ELR (cell line): ENCODE measurements around the gene NRG2.
A peak's percentile ranks its signal among the peaks of the same experiment; 100 is the strongest.

Experiments used
- DNase-seq: peaks from one replicate; pipeline ENCODE4 v3.0.0-alpha.2; 2015; ENCODE audit warnings: low read depth

Gene NRG2

DNA sequence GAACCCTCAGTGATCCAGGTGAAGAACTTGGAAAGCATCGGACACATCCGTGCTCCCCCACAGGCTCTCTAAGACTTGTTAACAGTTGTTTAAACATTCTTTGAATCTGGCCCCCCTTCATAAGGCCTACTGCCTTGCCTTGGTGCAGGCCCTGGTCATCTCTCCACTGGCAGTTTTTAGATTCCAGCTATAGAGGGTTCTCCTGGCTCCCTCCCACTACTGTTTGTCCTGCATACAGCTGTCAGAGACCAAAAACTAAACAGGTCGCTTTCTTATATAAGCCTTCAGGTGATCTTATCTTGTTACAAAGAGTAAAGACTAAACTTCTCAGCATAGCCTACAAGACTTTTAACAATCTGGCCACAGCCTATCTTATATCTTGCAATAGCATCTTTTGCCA, 32.3 kb downstream of the NRG2 start:
- no peak for DNase-seq

DNA sequence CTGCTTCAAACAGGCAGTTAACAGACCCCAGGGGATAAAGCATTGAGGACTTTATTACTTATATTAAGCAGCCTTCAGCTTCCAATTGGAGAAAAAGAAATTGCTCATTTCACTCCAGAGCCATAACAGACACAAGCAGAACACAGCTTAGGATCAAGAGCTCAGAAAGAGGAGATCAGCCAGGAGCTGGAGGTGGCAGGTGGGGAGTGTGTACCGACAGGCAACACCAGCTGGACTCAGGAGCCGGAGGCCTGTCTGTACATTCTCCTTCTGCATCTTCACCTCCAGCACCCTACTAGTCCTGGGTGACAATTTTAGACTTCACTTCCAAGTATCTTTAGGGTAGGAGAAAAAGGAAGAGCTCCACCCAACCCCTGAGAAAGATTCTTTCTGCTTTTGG, 35.8 kb downstream of the NRG2 start:
- no peak for DNase-seq

DNA sequence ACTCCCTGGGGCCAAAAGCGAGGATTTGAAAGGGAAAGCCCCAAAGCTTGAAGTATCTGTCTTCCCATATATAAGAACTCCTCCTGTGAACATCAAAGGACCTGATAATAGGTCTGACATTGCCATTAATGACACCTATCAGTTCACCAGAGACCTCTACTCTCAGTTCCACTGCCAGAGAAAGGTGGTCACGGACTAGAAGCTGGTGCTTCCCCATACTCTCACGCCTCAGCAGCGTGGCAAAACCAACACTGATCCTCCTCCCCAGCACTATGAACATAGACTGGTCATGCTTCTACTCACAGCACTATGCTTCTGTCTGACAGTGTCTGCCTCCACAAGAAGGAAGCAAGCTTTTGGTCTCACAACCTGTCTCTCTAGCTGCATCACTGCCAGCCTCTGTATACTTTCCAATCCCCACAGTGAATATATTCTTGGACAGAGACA, 37.9 kb downstream of the NRG2 start:
- no peak for DNase-seq

GRCh38 chr5:140004174-140004573, 38.9 kb downstream of the NRG2 start:
- no peak for DNase-seq

DNA sequence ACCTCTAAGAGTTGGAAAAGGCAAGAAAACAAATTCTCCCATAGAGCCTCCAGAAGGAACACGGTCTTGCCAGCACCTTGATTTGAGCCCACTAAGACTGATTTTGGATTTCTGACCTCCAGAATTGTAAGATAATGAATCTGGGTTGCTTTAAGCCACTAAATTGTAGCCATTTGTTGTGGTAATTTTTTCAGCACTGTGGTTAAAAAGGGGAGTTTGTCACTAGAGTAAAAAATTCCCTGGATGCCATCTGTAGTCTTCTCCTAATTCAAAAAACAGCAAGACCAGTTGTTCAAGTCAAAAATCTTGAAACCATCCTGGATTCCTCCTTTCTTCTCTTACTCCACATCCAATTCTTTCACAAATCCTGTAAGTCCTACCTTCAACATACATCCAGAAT, 39.6 kb downstream of the NRG2 start:
- DNase-seq, result no peak

- DNase-seq, result no peak
Measured at GRCh38 chr5:140000332-140000731, 42.8 kb downstream of the NRG2 start.

- no peak for DNase-seq
Measured at GRCh38 chr5:139998837-139999236, 44.3 kb downstream of the NRG2 start.

DNA sequence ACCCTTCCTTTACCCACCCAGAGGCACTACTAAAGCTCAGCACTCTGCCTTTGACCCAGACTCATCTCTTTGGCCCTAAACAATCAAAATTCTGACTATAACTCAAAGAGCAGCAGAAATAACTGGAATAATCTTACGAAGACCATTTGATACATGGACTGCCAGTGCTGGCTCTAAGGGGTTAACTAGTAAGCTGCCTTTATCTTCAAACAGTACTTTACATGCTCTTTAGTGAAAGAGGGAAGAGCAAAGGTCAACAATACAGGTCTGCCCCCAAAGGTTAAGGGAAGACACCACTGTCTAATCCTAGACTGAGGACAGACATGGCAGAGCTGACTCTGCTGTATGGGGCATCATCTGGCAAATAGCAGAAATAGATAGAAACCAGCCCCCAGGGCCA, 45.8 kb downstream of the NRG2 start:
- DNase-seq, result no peak

GRCh38 chr5:139995929-139996328, 47.2 kb downstream of the NRG2 start:
- no peak for DNase-seq

DNA sequence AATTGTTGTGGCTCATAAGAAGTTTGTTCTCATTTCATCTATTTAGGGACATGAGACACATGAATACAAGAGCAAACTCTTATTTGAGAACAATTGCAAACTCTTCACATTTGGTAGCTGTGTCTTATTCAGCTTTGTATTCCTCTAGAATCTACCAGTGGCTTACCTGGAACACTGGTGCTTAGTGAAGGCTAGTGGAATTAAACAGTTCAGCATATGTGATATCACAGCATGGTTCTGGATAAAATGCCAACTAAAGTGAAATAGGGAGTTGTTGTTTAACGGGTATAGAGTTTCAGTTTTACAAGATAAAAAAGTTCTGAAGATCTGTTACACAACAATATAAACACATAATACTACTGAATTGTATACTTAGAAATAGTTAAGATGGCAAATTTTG, 48.9 kb downstream of the NRG2 start:
- DNase-seq, result no peak

DNA sequence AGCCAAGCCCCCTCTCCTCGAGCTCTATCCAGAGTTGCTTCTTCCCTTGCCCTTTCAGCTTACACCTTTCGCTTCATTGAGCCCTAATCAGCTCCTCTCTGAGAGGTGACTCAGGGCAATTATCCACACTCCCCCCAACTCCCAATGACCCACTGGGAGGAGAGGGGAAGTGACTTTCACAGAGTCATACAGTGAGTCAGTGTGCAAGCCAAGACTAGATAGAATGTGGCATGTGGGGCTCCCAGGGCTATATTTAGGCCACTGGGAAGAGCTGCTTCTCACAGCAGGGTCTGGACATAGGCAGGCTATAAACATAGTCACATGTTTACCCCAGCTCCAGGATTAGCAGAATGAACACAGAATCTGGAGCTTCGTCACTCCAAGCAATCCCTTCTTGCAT, 57.4 kb downstream of the NRG2 start:
- peak; percentile 95 for DNase-seq

DNA sequence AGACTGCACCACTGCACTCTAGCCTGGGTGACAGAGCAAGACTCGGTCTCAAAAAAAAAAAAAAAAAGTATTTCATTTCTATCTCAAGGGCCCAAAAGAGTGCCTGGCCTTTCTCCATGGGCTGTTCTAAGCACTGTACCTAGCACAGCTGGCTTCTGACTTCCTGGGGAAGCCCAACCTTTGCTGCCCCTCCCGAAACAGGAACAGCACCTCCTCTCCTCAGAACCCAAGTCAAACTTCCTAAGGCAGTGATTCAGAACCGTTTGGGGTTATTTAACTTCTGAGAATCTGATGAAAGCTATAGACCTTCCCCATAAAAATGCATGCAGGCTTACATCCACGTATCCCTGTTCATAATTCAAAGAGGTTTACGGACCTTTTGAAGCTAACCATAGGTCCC, 57.8 kb downstream of the NRG2 start:
- DNase-seq, result no peak

DNA sequence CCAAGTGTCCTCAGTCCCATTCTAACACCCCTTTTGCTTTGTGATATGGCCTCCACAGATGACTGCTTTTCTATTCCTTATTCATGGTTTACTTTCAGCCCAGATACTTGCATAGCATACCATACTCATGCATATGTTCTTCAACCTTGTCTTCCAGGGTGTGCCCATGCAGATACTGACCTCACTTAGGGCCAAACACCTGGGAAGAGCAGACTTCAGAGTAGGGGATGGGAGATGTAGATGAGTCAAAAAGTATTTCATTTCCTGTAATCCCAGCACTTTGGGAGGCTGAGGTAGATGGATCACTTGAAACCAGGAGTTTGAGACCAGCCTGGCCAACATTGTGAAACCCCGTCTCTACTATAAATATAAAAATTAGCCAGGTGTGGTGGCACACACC, 58.3 kb downstream of the NRG2 start:
- DNase-seq, result no peak

- peak; percentile 37 for DNase-seq
Measured at GRCh38 chr5:139982975-139983240, 60.2 kb downstream of the NRG2 start.

GRCh38 chr5:139982157-139982974, 60.7 kb downstream of the NRG2 start:
- DNase-seq, result peak; percentile 14

DNA sequence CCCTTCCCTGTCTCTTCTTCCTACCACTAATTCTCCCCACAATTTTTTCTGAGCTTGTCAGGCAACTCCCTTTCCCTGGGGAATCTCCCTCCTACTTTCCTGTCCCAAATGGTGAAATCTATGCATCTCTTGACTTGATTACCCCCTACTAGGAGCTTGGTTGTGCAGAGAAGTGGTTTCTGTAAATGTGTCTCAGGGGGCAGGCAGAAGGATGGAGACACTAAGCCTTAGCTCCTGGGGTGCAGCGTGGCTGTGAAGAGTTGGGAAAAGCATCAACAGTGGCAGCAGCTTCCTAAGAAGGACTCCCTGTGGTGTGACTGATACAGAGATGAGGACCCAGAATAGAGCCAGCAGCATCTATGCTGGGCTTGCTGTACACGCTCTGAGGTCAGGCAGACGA, 62.3 kb downstream of the NRG2 start:
- DNase-seq, result no peak

DNA sequence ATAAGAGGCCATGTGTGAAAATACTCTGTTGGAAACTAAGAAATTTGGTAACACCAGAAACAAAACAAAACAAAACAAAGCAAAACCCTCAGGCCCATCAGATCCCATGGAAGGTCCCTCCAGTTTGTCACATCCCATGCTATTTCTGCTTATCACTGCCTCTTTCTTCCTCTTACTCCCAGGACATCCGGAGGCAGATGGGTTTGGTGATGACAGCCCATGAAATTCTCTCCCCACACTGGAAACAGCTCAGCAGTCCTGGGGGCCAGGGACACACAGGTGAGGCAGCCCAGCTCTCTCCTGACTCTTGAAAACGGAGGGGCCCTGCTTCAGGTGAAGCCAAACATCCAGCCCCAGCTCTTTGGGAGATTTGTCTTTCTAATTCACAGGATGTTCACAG, 63.2 kb downstream of the NRG2 start:
- DNase-seq, result no peak

- no peak for DNase-seq
Measured at GRCh38 chr5:139979518-139979917, 63.6 kb downstream of the NRG2 start.

- DNase-seq, result no peak
Measured at GRCh38 chr5:139976703-139977102, 66.4 kb downstream of the NRG2 start.

DNA sequence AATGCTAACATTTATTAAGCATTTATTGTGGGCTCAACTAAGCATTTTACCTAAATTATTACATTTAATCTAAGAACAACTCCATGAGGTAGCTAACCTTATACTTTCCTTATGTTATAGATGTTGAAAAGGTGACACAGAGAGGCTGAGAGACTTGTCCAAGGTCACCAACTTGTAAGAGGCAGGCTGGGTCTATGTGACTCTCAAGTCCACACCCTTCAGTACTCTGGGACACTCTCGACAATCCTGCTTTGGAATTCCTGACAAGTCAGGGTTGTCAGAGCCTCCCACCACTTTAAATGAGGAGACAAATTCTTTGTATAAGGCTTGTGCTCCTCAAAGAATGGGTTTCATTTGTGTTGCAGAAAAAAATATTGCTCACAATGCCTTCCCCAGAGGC, 67.2 kb downstream of the NRG2 start:
- no peak for DNase-seq

DNA sequence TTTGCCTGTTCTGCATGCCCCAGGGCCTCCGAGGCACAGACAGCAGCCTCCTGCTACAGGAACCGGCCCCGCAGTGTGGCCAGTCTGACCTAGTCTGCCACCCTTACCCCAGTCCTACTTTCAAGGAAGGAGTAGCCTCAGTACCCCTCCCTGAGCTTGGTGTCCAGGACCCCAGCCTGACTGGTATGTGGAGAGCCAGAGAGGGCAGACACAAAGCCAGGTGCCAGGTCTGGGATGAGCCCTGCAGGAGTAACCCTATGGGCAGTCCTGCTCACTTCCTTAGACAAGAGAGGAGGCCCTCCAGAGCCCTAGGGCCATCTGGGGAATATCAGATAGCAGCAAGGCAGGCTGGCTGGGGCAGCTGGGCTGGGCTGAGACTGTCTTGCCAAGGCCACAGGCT, 67.8 kb downstream of the NRG2 start:
- no peak for DNase-seq

DNA sequence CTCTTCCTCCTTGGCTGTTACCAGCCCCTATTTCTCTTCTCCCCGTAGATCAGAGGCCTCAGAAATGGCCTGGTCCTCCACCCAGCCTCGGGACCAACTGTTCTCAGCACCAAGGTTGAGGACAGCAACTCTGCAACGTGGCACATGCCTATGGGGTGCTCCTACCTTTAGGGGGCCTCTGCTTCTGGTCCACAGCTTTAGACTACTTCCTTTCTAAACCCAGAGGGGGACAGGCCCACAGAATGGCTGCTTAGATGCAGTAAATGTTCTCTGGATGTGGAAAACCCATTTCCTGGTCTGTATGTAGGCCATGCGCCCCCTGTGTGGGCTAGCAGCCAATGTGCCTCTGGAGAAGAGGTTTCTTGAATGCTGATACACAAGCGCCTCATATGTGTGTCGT, 68.4 kb downstream of the NRG2 start:
- peak; percentile 11 for DNase-seq

GRCh38 chr5:139971202-139971725, 71.8 kb downstream of the NRG2 start:
- DNase-seq, result no peak

DNA sequence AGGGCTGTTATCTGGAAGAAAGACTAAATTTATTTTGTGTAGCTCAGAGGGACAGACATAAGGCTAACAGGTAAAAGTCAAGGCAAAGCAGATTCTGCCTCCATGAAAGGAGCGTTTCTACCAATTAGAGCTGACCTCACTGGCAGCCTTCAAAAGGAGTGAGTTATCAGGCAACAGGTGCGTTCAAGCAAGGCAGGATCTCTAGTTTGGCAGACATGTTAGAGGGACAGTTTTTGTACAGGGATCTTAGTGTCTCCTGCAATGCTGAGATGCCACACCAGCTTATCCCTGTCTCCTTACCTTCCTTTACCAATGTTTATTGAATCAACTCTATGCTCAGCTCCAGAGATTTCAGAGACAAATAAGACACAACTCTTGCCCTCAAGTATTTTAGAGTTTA, 73.8 kb downstream of the NRG2 start:
- no peak for DNase-seq
